Heart right ventricle (tissue), 16 donors: ENCODE measurements around the gene GRM8. TPM values are rescaled to one million over a fixed set of nuclear protein-coding genes. Genes with fewer than 3 reads are reported as not detected.

Experiments used
- ATAC-seq, 8 donors: fragments of 200-7000 bp; cut with Tn5 transposase; one replicate each; pipeline ENCODE4 v1.9.1; 2020; ENCODE audit warnings: mild to moderate bottlenecking in 8 of 8, moderate library complexity in 8 of 8, moderate number of reproducible peaks in 1 of 8
- DNase-seq, 2 donors: peaks; one replicate each; pipeline ENCODE4 v3.0.0-alpha.2; 2020
- H3K27ac ChIP-seq, 10 donors: fragments of 200-600 bp; sonication (generic) in 2 of 10; one replicate each; pipeline versions ENCODE4 v1.5.0 to v1.8.0; 2020 to 2022; ENCODE audit warnings: mild to moderate bottlenecking in 3 of 10
- H3K27me3 ChIP-seq, 7 donors: fragments of 200-600 bp; one replicate each; pipeline ENCODE4 v1.8.0; 2021 to 2022; ENCODE audit warnings: mild to moderate bottlenecking in 2 of 7
- H3K36me3 ChIP-seq, 9 donors: fragments of 200-600 bp; sonication (generic) in 1 of 9; one replicate each; pipeline versions ENCODE4 v1.5.0 to v1.8.0; 2020 to 2022; ENCODE audit warnings: mild to moderate bottlenecking in 2 of 9
- H3K4me1 ChIP-seq, 9 donors: fragments of 200-600 bp; sonication (generic) in 1 of 9; one replicate each; pipeline versions ENCODE4 v1.5.0 to v1.8.0; 2020 to 2022; ENCODE audit warnings: mild to moderate bottlenecking in 4 of 9
- H3K4me3 ChIP-seq, 10 donors: fragments of 200-600 bp; sonication (generic) in 2 of 10; one replicate each; pipeline versions ENCODE4 v1.5.0 to v1.8.0; 2020 to 2022; ENCODE audit warnings: mild to moderate bottlenecking in 7 of 10, moderate library complexity in 2 of 10
- H3K9me3 ChIP-seq, 11 donors: fragments of 200-600 bp in 10 of 11; sonication (generic) in 2 of 11; one replicate each; pipeline versions ENCODE4 v1.5.0 to v1.8.0; 2013 to 2022; ENCODE audit warnings: mild to moderate bottlenecking in 2 of 11, control low read depth in 1 of 11, moderate library complexity in 1 of 11
- WGBS, 2 donors: extraction: QIAGEN DNeasy Blood & Tissue Kit; methylation state at CpG; one replicate each; pipeline ENCODE4 v1.1.7; 2013; ENCODE audit warnings: inconsistent platforms in 1 of 2; 5-methylcytosine and 5-hydroxymethylcytosine counted together
- intact Hi-C, 10 donors: fragments of 100-400 bp; cut with DNase I; formaldehyde crosslinking; loops; one replicate each; pipeline versions ENCODE4 v1.11.1 to v1.14.2; 2022
- microRNA-seq, 2 donors: library from miRNA; unstranded; fragments of <30 nt; microRNA quantifications; one replicate each; pipeline ENCODE4 v1.2.0, GENCODE V29; 2021
- polyA plus RNA-seq, 2 donors: library from polyadenylated mRNA; stranded (reverse); fragments of 200-250 nt; gene quantifications; one replicate each; pipeline ENCODE4 v1.2.3, GENCODE V29; 2013
- total RNA-seq, 10 donors: library from RNA; stranded (reverse); fragmentation: NEBNext Ultra II Directional in 3 of 10; extraction: Animal tissue kit (Norgen Biotek cat#: 25700) in 3 of 10; gene quantifications; one replicate each; pipeline versions ENCODE4 v1.2.1 to v1.2.4, GENCODE V29; 2021 to 2023
- TF ChIP-seq, protein P1 (sequence below), 9 donors: fragments of 200-600 bp; sonication (generic) in 2 of 9; IDR thresholded peaks; one replicate each; pipeline versions ENCODE4 v1.5.0 to v1.8.0; 2021 to 2022; ENCODE audit warnings: antibody characterized with exemption in 9 of 9, mild to moderate bottlenecking in 5 of 9, moderate library complexity in 1 of 9
- donor health status: Arrhythmogenic right ventricular cardiomyopathy.
- donor health status: ischemic (EF 13 %, LVEDD 7.1; RV severe dilation, severe dysfunction).
- donor health status: healthy with polysubstance abuse.
- donor health status: DM: no; HTN: yes; CAD: no.
- donor health status: DM: no; HTN: no; CAD: no.
- donor health status: ischemic (EF 25% LVEDD 6.9; RV normal size, moderate dysfunction).
- donor health status: ischemic (EF 25% LVEDD 5.7; RV mildly dilated, moderate dysfunction).
- donor health status: healthy.
- donor health status: DM: yes; HTN: yes; CAD: no.
- donor health status: Ischemic cardiomyopathy.
- donor health status: ischemic (EF 35%, LVEDD 5.7; RV mildly dilated, moderate dysfunction).
- donor health status: nonischemic (EF 11% LVEDD 7.7; RV severe dilation, severe dysfunction).
- donor health status: DM: yes; HTN: yes; CAD: no.
- donor health status: PGD.
- donor health status: ischemic (EF 29% LVEDD 5.4; RV normal size, mild dysfunction).
- donor health status: nonischemic (EF 23%, LVEDD 6.1; RV moderate dilation, normal function).

The GRM8 gene
- total and polyA plus RNA-seq, 12 donors, result 0.13 to 0.68 (median 0.34) TPM; not detected in 5

DNA sequence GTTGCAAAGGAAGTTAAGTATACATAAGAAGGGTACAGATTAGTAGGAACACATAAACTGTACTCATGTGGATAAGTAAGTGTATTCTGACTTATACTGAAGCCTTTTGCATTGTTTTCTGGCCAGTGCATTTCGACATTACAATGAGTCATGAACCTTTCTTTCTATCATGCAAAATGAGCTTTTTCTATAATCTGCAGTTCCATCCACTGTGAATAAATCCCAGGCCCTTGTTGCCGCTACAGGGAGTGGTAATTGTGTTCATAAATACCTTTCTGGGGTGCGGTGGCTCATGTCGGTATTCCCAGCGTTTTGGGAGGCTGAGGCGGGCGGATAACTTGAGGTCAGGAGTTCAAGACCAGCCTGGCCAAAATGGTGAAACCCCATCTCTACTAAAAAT, 858.3 kb downstream of the GRM8 start:
- Histone ChIP-seq H3K27ac (no peak overlapping the region), H3K27me3 (no peaks in the 10 kb centered on the region), H3K36me3 (no peaks in the 10 kb centered on the region), H3K4me1 (peaks cover 0 to 8% (median 3%) of the 10 kb centered on the region in 9 donors), H3K4me3 (no peak overlapping the region), H3K9me3 (no peaks in the 10 kb centered on the region)
- no peak for ATAC-seq
- DNase-seq, result no peak
- TF ChIP-seq, protein P1, sequence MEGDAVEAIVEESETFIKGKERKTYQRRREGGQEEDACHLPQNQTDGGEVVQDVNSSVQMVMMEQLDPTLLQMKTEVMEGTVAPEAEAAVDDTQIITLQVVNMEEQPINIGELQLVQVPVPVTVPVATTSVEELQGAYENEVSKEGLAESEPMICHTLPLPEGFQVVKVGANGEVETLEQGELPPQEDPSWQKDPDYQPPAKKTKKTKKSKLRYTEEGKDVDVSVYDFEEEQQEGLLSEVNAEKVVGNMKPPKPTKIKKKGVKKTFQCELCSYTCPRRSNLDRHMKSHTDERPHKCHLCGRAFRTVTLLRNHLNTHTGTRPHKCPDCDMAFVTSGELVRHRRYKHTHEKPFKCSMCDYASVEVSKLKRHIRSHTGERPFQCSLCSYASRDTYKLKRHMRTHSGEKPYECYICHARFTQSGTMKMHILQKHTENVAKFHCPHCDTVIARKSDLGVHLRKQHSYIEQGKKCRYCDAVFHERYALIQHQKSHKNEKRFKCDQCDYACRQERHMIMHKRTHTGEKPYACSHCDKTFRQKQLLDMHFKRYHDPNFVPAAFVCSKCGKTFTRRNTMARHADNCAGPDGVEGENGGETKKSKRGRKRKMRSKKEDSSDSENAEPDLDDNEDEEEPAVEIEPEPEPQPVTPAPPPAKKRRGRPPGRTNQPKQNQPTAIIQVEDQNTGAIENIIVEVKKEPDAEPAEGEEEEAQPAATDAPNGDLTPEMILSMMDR (IDR thresholded peaks at IDR 0.05), result no peak
- 80% methylated on average over 7 of the region's 7 CpGs for WGBS, 2 donors
- intact Hi-C loops, result loop anchor here in 1 of 10 donors (10.0 kb wide), 1 partner anchor 60 kb away; no protein-coding TSS in a partner anchor

Small RNA genes lying within 50 kb of the gene (microRNA-seq; reads per million reads assigned to microRNA genes)
- 0 to 0.51 reads per million in 2 donors for gene MIR592

Other genes with a start within 250 kb of the GRM8 start
- 10 to 100 TPM; 17.5 to 35.8 (median 25.4) TPM for gene ZNF800, start 139.8 kb upstream of the GRM8 start, total RNA-seq
- 1 to 10 TPM; 3.4 to 7.0 TPM for gene ZNF800, start 139.8 kb upstream of the GRM8 start, polyA plus RNA-seq